HG03280 (cell line): ENCODE results near the gene UPF1.

Experiments used
- ATAC-seq: cut with Tn5 transposase; IDR thresholded peaks from one replicate; pipeline ENCODE4 v1.9.1; 2021; ENCODE audit warnings: mild to moderate bottlenecking, moderate library complexity; ENCODE audit not compliant: unreplicated experiment

The UPF1 gene

DNA sequence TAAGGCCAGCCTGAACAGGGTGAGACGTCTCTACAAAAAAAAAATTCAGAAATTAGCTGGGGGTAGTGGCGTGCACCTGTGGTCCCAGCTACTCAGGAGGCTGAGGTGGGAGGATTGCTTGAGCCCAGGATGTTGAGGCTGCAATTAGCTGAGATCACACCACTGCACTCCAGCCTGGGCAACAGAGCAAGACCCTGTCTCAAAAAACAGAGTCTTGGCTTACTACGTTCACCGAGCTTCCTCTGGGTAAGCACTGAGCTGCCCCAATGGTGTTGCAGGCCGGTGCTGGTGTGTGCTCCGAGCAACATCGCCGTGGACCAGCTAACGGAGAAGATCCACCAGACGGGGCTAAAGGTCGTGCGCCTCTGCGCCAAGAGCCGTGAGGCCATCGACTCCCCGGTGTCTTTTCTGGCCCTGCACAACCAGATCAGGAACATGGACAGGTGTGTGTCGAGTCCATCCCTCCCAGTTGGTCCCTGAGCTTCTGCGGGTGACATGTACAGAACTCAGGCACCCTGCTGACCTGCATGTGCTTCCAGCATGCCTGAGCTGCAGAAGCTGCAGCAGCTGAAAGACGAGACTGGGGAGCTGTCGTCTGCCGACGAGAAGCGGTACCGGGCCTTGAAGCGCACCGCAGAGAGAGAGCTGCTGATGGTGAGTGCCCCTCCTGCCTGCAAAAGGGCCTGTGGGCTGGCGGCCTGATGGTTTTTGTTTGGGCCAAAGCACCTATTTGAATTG is 24.1 kb downstream of the UPF1 start:
- no peak for ATAC-seq

GRCh38 chr19:18856385-18857126 is 24.8 kb downstream of the UPF1 start:
- no peak for ATAC-seq

DNA sequence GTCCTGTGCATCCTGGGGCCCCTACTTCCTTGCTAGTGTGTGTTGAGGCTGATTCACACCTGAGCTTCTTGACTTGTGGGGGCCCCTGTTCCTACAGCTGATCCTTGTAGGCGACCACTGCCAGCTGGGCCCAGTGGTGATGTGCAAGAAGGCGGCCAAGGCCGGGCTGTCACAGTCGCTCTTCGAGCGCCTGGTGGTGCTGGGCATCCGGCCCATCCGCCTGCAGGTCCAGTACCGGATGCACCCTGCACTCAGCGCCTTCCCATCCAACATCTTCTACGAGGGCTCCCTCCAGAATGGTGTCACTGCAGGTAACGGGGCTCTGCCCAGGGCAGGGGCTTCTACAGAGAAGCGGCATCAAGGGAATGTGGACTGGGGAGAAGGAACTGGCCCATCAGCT is 25.5 kb downstream of the UPF1 start:
- no peak for ATAC-seq

- ATAC-seq, result no peak
Measured at GRCh38 chr19:18858906-18859646, 27.3 kb downstream of the UPF1 start.

- no peak for ATAC-seq
Measured at GRCh38 chr19:18859676-18860301, 28.0 kb downstream of the UPF1 start.

- no peak for ATAC-seq
Measured at GRCh38 chr19:18860302-18860700, 28.5 kb downstream of the UPF1 start.

DNA sequence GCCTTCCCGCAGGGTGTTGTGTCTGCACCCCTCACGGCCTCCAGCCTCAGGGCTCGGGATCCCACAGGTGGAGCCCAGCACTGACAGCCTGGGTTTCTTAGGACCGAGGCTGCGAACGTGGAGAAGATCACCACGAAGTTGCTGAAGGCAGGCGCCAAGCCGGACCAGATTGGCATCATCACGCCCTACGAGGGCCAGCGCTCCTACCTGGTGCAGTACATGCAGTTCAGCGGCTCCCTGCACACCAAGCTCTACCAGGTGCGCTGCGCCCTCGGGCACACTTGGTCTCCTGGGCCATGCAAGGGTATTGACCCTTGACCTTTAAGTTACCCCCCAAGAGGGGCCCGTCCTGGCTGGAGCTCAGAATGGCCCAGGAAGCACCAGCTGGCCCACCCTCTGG is 29.0 kb downstream of the UPF1 start:
- no peak for ATAC-seq

DNA sequence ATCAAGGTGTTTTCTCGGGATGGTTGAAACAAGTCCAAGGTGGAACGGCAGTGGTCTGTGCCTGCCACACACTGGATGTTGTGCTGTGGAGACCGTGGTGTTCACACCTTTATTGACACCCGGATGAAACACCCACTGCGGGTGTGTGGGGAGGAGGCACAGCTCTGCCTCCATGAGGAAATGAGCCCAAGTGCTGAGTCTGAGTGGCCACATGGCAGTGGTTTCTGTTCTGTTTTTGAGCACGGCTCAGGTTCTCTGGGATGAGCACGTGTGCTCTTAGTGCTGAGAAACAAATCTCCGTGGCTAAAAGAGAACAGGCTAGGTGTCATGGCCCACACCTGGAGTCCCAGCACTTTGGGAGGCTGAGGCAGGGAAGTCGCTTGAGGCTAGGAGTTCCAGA is 29.5 kb downstream of the UPF1 start:
- ATAC-seq, result no peak

DNA sequence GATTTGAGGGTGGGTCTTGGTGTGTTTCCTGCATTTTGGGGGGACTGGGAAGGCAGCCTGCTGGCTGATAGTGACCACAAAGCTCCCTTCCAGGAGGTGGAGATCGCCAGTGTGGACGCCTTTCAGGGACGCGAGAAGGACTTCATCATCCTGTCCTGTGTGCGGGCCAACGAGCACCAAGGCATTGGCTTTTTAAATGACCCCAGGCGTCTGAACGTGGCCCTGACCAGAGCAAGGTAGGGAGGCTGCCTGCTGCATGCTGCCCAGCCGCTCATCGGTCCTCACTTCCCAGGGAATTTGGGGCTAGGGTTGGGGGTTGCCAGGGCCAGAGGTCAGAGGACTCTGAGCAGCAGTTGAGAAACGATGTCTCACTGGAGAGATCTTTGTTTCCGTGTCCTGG is 30.2 kb downstream of the UPF1 start:
- ATAC-seq, result no peak

GRCh38 chr19:18862976-18863842 is 31.4 kb downstream of the UPF1 start:
- ATAC-seq, result no peak

DNA sequence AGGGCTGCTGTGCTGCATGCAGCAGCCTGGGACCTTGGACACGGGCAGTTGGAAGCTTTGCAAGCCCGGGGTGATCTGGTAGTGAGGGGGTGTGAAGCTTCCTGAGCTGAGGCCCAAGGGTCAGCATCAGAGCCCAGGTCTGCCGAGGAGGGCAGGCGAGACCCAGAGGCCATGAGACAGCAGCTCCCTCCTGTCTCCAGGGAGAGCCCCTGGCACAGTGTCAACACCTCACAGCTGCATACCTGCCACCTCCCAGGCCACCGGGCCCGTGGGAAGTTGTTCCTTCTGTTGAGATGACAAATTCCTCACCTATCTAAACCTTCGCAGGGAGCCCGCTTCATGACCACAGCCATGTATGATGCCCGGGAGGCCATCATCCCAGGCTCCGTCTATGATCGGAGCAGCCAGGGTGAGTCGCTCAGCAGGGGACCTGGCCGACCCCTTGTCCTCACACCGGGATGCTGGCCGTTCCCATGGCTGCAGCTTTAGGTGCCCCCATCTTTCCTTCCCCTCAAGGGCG is 32.1 kb downstream of the UPF1 start:
- ATAC-seq, result no peak

DNA sequence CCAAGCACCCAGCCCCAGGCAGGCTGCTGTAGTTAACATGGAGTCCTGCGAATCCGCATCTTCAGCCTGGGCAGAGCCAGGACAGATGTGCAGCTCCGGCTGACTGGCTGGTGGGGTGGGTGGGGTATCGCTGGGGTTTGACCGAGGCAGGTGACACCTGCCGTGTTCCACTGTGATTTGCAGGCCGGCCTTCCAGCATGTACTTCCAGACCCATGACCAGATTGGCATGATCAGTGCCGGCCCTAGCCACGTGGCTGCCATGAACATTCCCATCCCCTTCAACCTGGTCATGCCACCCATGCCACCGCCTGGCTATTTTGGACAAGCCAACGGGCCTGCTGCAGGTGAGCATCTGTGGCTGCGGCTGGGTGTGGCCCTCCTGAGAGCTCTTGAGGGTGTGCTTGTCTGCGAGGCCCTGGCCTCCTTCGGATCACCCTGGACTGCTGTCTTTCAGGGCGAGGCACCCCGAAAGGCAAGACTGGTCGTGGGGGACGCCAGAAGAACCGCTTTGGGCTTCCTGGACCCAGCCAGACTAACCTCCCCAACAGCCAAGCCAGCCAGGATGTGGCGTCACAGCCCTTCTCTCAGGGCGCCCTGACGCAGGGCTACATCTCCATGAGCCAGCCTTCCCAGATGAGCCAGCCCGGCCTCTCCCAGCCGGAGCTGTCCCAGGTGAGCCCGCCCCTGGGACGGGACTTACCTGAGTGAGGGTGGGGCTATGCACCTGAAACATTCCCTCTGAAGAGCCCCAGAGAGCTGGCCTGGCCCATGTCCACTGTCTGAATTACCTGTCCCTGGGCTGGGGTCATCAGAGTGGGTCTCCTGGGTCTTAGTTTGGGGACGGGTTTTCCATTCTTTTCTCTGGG is 33.6 kb downstream of the UPF1 start:
- no peak for ATAC-seq

- ATAC-seq, result no peak
Measured at GRCh38 chr19:18865973-18866799, 34.4 kb downstream of the UPF1 start.

- no peak for ATAC-seq
Measured at GRCh38 chr19:18866800-18867123, 35.0 kb downstream of the UPF1 start.

DNA sequence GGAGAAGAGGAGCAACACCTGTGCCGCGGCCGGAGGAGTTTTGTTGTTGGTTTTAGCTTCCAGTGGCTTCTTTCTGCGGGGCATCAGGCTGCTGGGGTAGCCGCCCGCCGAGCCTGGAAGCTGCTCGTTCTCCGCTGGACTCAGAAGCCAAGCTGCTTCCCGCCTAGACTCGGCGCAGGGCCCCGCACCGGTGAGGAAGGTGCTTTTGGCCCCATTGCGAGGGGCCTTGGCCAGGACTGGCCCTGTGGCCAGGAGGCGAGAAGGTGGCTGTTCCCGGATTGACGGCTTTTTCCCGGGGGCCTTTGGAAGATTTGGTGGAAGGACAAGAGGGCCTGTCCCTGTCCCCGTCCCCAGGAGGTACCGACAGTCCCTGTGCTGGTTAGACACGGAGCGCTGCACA is 35.4 kb downstream of the UPF1 start:
- ATAC-seq, result no peak

DNA sequence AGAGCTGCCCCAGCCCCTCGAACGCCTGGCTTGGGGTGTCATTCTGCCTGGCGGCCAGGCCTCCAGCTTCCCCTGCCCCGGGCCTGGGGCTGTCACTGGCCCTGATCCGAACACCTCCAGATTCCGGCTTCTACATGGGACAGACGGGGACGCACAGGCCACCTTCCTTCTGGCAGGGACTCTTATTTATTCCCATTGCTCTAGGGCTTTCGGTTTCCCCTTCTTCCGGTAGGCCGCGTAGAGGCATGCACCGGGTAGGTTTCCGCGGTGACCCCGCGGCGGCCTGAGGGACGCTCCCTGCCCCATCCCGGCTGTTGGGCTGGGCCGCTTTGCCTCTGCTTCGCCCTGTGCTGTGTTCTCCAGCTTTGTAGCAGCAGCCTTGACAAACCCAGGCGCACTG is 36.0 kb downstream of the UPF1 start:
- no peak for ATAC-seq

DNA sequence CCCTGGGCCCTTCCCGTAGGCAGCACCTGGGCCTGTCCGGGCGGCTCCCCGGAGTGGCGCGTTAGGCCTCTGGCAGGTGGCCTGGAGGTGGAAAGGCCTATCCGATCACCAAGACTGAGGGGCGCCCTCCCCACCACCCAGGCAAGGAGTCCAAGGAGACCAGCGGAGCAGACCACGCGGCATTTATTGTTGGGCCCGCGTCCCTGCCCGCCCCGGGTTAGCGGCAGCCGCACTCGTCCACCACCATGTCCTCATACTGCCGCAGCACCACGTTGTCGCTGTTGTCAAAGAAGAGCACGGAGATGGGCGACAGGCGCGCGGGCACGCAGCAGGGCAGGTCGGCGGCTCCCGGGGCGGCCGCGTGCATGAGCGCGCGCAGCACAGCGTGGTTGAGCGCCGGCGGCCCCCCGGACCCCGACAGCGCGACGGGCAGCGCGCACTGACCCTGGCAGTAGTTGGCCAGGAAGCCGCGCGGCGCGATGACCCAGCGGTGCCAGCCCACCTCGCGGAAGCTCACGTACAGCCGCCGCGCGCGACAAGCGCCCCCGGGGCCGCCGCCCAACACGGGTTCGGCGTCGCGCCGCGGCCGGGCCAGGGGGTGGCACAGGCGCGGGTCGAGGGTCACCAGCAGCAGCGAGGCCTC is 36.7 kb downstream of the UPF1 start:
- ATAC-seq, result no peak

DNA sequence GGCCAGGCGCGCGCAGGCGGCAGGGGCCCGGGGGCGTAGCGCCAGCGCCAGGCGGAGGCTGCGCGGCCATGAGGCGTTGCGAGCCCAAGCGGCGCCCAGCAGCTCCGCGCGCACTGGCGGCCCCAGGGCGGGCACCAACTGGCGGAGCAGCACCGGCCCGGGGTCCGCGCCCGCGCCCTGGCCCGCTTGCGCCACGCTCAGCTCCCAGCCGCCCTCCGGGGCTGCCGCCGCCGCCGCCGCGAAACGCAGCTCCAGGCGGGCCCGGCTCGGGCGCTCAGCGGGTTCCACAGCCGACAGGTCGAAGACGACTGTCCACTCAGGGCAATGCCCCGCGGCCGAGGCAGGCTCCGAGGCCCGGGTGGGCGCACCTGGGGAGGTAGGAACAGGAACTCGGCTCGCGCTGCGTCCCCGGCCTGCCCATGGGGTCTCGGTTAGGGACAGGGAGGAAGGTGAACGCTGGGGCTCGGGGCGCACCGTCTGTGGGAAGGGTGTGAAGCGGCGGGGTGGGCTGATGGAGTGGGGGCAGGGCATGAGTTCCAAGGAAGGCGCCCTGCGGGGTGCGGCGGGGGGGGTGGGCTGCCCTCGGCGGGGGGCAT is 37.4 kb downstream of the UPF1 start:
- ATAC-seq, result no peak
